GM19328 (cell line): ENCODE results near the gene METTL9.
"Not testable (repeated sequence)": the region's sequence is repeated elsewhere in the genome, so short reads cannot be mapped to it uniquely, and the experiment has no call there.

Source experiments
- ATAC-seq: cut with Tn5 transposase; IDR thresholded peaks from one replicate; pipeline ENCODE4 v1.9.1; 2021; ENCODE audit warnings: mild to moderate bottlenecking, moderate library complexity; ENCODE audit not compliant: unreplicated experiment

METTL9 gene

GRCh38 chr16:21573506-21573905 is 25.9 kb upstream of the METTL9 start:
- ATAC-seq = not testable (repeated sequence)

DNA sequence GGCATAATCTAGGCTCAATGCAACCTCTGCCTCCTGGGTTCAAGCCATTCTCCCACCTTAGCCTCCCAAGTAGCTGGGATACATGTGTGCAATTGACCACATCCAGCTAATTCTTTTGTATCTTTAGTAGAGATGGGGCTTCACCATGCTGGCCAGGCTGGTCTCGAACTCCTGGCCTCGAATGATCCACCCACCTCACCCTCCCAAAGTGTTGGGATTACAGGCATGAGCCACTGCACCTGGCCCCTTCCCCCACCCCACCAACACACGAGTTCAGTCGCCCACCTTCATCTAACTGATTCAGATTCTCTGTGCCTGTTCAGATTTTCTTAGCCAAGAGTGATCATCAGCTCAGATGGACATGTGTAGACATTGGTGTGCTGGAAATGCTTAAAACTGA is 25.0 kb upstream of the METTL9 start:
- ATAC-seq = no peak

DNA sequence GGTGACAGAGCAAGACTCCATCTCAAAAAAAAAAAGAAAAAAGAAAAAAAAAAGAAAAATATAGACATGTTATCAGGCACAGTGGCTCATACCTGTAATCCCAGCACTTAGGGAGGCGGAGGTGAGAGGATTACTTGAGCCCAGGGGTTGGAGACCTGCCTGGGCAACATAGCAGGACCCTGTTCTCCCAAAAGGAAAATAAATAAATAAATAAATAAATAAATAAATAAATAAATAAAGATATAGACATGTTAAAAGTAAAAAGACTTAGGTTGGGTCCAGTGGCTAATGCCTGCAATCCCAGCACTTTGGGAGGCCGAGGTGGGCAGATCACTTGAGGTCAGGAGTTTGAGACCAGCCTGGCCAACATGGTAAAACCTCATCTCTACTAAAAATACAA is 23.1 kb upstream of the METTL9 start:
- ATAC-seq = not testable (repeated sequence)

DNA sequence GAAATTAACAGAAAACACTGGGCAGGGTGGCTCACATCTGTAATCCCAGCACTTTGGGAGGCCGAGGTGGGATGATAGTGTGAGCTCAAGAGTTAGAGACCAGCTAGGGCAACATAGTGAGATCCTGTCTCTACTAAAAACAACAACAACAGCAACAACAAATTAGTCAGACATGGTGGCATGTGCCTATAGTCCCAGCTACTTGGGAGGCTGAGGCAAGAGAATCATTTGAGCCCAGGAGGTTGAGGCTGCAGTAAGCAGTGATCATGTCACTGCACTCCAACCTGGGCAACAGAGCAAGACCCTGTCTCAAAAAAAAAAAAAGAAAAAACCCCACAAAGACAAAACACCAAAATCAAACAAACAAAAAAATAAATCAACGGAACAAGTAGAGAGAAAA is 21.9 kb upstream of the METTL9 start:
- not testable (repeated sequence) for ATAC-seq

DNA sequence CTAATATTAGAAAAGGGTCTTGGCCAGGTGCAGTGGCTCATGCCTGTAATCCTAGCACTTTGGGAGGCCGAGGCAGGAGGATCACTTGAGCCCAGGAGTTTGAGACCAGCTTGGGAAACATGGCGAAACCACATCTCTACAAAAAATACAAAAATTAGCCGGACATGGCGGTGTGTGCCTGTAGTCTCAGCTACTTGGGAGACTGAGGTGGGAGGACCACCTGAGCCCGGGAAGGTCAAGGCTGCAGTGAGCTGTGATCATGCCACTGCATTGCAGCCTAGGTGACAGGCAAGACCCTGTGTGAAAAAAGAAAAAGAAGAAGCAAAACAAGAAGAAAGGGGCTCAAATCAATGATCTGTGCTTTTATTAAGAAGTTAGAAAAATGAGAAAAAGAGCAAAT is 21.1 kb upstream of the METTL9 start:
- not testable (repeated sequence) for ATAC-seq

DNA sequence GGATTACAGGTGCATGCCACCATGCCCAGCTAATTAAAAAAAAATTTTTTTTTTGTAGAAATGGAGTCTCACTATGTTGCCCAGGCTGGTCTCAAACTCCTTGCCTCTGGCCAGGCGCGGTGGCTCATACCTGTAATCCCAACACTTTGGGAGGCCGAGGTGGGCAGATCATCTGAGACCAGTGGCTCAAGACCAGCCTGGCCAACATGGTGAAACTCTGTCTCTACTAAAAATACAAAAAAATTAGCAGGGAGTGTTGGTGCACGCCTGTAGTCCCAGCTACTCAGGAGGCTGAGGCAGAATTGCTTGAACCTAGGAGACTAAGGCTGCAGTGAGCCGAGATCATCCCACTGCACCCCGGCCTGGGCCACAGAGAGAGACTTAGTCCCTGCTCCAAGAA is 19.2 kb upstream of the METTL9 start:
- ATAC-seq = not testable (repeated sequence)

DNA sequence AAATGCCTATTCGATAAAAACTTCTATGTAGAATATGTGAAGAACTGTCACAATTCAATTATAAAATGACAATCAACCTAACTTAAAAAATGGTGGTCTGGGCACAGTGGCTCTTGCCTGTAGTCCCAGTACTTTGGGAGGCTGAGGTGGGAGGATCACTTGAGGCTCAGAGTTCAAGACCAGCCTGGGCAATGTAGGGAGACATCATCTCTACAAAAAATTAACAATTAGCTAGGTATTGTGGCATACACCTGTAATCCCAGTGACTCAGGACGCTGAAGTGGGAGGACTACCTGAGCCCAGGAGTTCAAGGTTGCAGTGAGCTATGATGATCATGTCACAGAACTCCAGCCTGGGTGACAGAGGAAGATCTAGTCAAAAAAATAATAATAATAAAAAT is 18.6 kb upstream of the METTL9 start:
- no peak for ATAC-seq

DNA sequence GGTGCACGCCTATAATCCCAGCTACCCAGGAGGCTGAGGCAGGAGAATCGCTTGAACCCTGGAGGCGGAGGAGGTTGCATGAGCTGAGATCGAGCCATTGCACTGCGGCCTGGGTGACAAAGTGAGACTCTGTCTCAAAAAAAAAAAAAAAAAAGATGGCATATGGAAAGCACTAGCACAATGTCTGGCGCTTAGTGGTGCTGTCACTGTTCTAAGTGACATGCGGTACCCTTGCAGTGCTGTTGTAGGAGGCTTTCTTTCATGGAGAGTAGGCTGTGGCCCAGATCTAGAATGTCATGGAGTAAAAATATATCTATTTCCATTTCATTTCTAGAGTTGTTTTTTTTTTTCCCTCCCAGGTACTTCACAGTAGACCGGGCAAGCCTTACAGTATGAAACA is 14.6 kb upstream of the METTL9 start:
- ATAC-seq = no peak

DNA sequence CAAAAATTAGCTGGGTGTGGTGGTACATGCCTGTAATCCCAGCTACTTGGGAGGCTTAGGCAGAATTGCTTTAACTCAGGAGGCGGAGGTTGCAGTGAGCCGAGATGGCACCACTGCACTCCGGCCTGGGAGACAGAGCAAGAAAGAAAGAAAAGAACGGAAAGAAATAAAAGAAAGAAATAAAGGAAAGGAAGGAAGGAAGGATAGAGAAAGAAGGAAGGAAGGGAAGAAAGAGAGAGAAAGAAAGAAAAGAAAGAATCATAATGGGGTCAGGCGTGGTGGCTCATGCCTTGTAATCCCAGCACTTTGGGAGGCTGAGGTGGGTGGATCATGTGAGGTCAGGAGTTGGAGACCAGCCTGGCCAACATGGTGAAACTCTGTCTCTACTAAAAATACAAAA is 10.8 kb upstream of the METTL9 start:
- ATAC-seq = not testable (repeated sequence)

GRCh38 chr16:21589551-21589950 is 9.8 kb upstream of the METTL9 start:
- no peak for ATAC-seq

DNA sequence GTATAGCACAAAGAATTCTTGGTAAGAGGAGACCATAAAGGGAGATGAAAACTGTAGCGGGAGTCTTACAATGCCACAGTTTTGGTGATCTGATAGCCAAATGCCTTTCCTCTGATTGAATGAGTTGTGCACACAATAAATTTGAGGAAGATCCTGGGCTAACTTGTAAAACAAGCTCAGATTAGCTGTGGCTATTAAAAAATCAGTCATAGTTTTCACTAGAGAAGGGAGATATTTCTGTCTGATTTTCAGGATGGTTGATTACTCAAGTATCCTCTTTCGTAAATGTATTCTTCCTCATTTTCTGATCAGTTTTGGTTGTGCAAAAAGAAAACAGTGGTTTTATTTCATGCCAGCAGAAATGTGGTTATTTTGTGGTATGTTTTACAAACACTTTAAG is 9.1 kb upstream of the METTL9 start:
- no peak for ATAC-seq

DNA sequence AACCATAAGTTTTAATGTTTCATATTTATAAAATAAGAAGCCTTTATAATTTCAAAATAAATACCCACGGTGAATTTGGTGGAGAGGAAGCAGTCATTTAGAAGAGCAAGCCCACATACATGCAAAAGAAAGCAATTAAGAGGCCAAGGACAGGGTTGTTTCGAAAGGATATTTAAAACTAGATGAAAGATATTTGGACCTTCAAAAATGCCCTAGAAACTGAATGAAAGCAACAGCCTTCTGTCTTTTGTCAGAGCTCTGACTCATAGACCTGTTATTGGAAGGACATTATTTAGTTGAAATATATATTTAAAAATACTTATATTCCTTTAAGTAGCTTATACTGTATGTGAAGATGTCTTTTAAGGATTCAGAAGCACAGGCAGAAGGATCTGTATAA is 8.6 kb upstream of the METTL9 start:
- ATAC-seq = no peak

DNA sequence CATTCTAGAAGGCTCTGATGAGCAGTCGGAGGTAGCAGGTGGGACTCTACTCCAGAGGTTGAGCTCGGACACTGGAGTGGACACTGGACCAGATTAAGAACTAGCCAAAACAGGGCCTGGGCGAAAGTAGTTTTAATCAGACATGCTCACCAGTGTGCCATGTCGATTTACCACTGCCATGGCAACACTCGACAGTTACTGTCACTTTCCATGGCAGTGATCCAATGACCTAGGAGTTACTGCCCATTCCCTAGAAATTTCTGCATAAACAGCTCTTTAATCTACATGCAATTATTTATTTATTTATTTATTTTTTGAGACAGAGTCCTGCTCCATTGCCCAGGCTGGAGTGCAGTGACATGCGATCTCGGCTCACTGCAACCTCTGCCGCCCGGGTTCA is 7.2 kb upstream of the METTL9 start:
- ATAC-seq = no peak

GRCh38 chr16:21593530-21594289 is 5.7 kb upstream of the METTL9 start:
- no peak for ATAC-seq

GRCh38 chr16:21597561-21598030 is 1.8 kb upstream of the METTL9 start:
- ATAC-seq = no peak

DNA sequence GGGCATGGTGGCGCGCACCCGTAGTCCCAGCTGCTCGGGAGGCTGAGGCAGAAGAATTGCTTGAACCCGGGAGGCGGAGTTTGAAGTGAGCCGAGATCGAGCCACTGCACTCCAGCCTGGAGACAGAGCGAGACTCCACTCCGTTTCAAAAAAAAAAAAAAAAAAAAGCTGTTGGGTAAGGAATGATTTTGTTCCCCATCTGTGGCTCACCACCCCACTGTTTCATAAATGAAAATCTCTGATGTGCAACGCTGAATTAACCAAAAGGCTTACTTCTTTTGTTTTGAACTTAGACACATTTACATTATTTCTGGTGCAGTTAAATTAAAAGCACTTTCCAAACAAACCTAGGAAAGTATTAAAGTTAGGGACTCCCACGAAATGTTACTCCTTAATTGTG is 1.2 kb upstream of the METTL9 start:
- ATAC-seq = no peak

GRCh38 chr16:21598701-21599121 is 666 bp upstream of the METTL9 start:
- ATAC-seq = no peak

GRCh38 chr16:21600031-21600773 is 825 bp downstream of the METTL9 start:
- ATAC-seq = peak; percentile 11

GRCh38 chr16:21602785-21603184 is 3.4 kb downstream of the METTL9 start:
- no peak for ATAC-seq

GRCh38 chr16:21603928-21604327 is 4.6 kb downstream of the METTL9 start:
- no peak for ATAC-seq

- ATAC-seq = not testable (repeated sequence)
Measured at GRCh38 chr16:21605848-21606247, 6.5 kb downstream of the METTL9 start.

- no peak for ATAC-seq
Measured at GRCh38 chr16:21608639-21609328, 9.4 kb downstream of the METTL9 start.
